MCF 10A (cell line): ENCODE results near the gene FCHSD2. TPM values are rescaled to one million over a fixed set of nuclear protein-coding genes. Genes with fewer than 3 reads are reported as not detected.

Source experiments
- BruUV-seq: library from RNA; stranded (reverse); fragments of 400-500 nt; replicated peaks from 2 replicates; lab custom pipeline; 2021; lab: Mats Ljungman, UMichigan
- CTCF ChIA-PET: fragments of 300-600 bp; sonication (Branson Sonifier 250); formaldehyde crosslinking; extraction: SDS; loops from one replicate; lab custom pipeline; 2021; ENCODE audit warnings: antibody characterized with exemption, inconsistent platforms; lab: Yijun Ruan, JAX
- POLR2A ChIA-PET: fragments of 300-600, 350-650 bp; sonication (Branson Sonifier 250); formaldehyde crosslinking; extraction: SDS; loops from one replicate; lab custom pipeline; 2020; ENCODE audit warnings: antibody characterized with exemption, inconsistent platforms; lab: Yijun Ruan, JAX
- DNase-seq: peaks from one replicate; pipeline ENCODE4 v3.0.0-alpha.2; 2018; ENCODE audit not compliant: unreplicated experiment
- H3K27ac Mint-ChIP-seq: one replicate; pipeline ENCODE4 v1.8.0; 2022; ENCODE audit warnings: mild to moderate bottlenecking, low read depth, mixed read lengths; ENCODE audit not compliant: unreplicated experiment
- H3K27me3 Mint-ChIP-seq: one replicate; pipeline ENCODE4 v1.8.0; 2022; ENCODE audit warnings: mixed read lengths; ENCODE audit not compliant: insufficient read depth, unreplicated experiment
- H3K36me3 Mint-ChIP-seq: one replicate; pipeline ENCODE4 v1.8.0; 2022; ENCODE audit warnings: mild to moderate bottlenecking, moderate library complexity, mixed read lengths; ENCODE audit not compliant: insufficient read depth, unreplicated experiment
- H3K4me1 Mint-ChIP-seq: one replicate; pipeline ENCODE4 v1.8.0; 2022; ENCODE audit warnings: mixed read lengths; ENCODE audit not compliant: insufficient read depth, unreplicated experiment
- H3K4me3 Mint-ChIP-seq: one replicate; pipeline ENCODE4 v1.8.0; 2022; ENCODE audit warnings: mild to moderate bottlenecking, moderate library complexity, mixed read lengths; ENCODE audit not compliant: unreplicated experiment
- H3K9me3 Mint-ChIP-seq: one replicate; pipeline ENCODE4 v1.8.0; 2022; ENCODE audit warnings: mixed read lengths; ENCODE audit not compliant: unreplicated experiment
- intact Hi-C: fragments of 100-400 bp; cut with micrococcal nuclease; formaldehyde crosslinking; loops from 2 replicates; pipeline ENCODE4 v1.14.1; 2022
- total RNA-seq: library from RNA; stranded (reverse); gene quantifications from 2 replicates; pipeline ENCODE4 v1.2.3, GENCODE V29; 2022
- TF ChIP-seq, protein P1 (sequence below): fragments of 200-600 bp; IDR thresholded peaks from one replicate; pipeline ENCODE4 v1.8.0; 2022; ENCODE audit warnings: antibody characterized with exemption, mild to moderate bottlenecking; ENCODE audit not compliant: unreplicated experiment

Gene FCHSD2
- total RNA-seq, 1 experiment from 2014 or later: 12.8 TPM

DNA sequence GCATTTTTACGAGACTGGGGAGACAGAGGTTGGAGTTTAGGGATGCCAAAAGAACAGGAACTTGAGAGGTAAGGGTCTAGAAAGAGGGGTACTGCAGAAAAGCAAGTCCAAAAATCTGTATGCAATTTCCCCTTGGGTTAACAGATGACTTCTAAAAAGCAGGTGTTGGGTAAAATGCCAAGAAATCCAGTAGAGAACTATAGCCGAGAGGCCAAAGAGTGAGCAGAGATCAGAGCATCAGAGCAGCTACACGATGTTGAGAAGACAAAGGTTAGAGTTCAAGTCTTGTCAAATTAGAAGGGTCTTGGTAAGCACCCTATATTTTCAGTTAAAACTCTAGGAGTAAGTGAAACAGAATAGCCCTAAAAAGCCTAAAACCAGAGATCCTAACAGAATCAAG is 145.2 kb downstream of the FCHSD2 start:
- Mint-ChIP-seq H3K36me3 (no peaks in the 10 kb centered on the region), H3K27me3 (no peaks in the 10 kb centered on the region), H3K27ac (no peak overlapping the region), H3K9me3 (no peaks in the 10 kb centered on the region), H3K4me3 (no peak overlapping the region), H3K4me1 (peaks cover 12% of the 10 kb centered on the region)
- TF ChIP-seq, protein P1, sequence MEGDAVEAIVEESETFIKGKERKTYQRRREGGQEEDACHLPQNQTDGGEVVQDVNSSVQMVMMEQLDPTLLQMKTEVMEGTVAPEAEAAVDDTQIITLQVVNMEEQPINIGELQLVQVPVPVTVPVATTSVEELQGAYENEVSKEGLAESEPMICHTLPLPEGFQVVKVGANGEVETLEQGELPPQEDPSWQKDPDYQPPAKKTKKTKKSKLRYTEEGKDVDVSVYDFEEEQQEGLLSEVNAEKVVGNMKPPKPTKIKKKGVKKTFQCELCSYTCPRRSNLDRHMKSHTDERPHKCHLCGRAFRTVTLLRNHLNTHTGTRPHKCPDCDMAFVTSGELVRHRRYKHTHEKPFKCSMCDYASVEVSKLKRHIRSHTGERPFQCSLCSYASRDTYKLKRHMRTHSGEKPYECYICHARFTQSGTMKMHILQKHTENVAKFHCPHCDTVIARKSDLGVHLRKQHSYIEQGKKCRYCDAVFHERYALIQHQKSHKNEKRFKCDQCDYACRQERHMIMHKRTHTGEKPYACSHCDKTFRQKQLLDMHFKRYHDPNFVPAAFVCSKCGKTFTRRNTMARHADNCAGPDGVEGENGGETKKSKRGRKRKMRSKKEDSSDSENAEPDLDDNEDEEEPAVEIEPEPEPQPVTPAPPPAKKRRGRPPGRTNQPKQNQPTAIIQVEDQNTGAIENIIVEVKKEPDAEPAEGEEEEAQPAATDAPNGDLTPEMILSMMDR: no peak
- intact Hi-C loops: no loop called here
- no TSS peak for BruUV-seq
- POLR2A ChIA-PET: no interaction called here
- CTCF ChIA-PET: no interaction called here
- no peak for DNase-seq

DNA sequence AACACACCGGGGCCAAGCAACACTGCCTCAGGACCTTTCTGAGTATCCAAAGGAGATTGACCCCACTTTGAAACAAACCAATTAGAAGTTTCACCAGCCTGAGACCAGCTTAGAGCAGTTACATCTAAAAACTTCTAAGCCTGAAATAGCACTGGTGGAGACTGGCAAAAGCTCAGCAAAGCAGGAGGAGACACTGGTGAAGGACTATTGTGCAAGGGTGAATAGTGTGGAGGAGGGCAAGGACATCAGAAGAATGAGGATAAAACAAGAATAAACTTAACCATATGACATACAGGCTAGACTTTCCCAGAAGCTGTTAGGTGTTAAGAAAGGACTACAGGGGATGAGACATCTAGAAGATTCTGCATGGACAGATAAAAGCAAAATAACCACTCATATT is 152.4 kb downstream of the FCHSD2 start:
- TF ChIP-seq, protein P1: no peak
- no peaks in the 10 kb centered on the region for H3K36me3 Mint-ChIP-seq
- no TSS peak for BruUV-seq
- peaks cover 5% of the 10 kb centered on the region for H3K4me1 Mint-ChIP-seq
- no peak for DNase-seq
- intact Hi-C loops: no loop called here
- H3K9me3 Mint-ChIP-seq: no peaks in the 10 kb centered on the region
- POLR2A ChIA-PET: no interaction called here
- H3K27me3 Mint-ChIP-seq: no peaks in the 10 kb centered on the region
- CTCF ChIA-PET: interaction anchor here (0.6 kb wide), 1 partner anchor 25 kb away, joined by 3 read pairs; no protein-coding TSS in a partner anchor
- H3K27ac Mint-ChIP-seq: no peak overlapping the region
- H3K4me3 Mint-ChIP-seq: no peak overlapping the region

DNA sequence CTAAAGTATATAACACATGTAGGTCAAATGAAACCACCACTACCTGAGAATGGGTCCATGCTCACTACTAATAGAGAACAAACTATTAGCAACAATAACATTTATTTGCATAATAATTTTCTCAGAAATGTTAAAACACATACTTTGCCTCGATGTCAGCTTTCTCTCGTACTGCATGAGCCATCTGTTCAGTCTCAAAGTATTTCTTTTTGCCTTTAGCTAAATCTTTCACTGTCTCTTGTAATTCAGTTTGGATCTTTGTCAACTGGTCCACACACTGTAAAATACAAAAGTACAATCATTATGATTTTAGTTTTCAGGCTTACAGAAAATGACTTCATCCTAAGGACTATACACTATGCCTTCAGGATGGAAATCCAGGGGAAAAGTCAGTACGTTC is 153.3 kb downstream of the FCHSD2 start:
- H3K27me3 Mint-ChIP-seq: no peaks in the 10 kb centered on the region
- no TSS peak for BruUV-seq
- TF ChIP-seq, protein P1: no peak
- intact Hi-C loops: no loop called here
- ChIA-PET POLR2A (no interaction called here), CTCF (no interaction called here)
- no peaks in the 10 kb centered on the region for H3K9me3 Mint-ChIP-seq
- H3K4me1 Mint-ChIP-seq: peaks cover 5% of the 10 kb centered on the region
- no peak for DNase-seq
- H3K36me3 Mint-ChIP-seq: no peaks in the 10 kb centered on the region
- H3K27ac Mint-ChIP-seq: no peak overlapping the region
- no peak overlapping the region for H3K4me3 Mint-ChIP-seq

DNA sequence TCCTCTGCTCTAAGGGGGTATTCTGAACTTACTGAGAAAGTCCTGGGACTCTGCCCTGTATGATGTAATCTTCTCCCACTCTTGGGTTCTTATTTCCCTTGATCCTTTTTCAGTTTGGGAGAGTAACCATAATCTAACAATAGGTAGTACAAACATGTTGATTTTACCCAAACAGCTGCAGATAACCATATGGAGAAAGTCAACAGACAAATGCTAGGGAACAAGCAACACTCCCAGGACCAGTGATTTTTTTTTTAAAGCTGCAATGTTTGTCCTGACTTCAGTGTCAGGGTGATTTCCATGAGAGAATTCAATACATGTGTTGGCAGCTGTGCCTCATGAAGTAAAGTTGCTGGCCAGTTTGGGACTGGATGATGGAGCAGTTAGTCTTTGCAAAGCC is 156.5 kb downstream of the FCHSD2 start:
- intact Hi-C loops: no loop called here
- H3K36me3 Mint-ChIP-seq: no peaks in the 10 kb centered on the region
- CTCF ChIA-PET: no interaction called here
- no TSS peak for BruUV-seq
- H3K27ac Mint-ChIP-seq: no peak overlapping the region
- H3K4me1 Mint-ChIP-seq: peaks cover 5% of the 10 kb centered on the region
- TF ChIP-seq, protein P1: no peak
- no peak for DNase-seq
- no peak overlapping the region for H3K4me3 Mint-ChIP-seq
- H3K9me3 Mint-ChIP-seq: no peaks in the 10 kb centered on the region
- POLR2A ChIA-PET: no interaction called here
- H3K27me3 Mint-ChIP-seq: no peaks in the 10 kb centered on the region
